ENCODE measurements around the gene SIGMAR1.

Gene SIGMAR1

DNA sequence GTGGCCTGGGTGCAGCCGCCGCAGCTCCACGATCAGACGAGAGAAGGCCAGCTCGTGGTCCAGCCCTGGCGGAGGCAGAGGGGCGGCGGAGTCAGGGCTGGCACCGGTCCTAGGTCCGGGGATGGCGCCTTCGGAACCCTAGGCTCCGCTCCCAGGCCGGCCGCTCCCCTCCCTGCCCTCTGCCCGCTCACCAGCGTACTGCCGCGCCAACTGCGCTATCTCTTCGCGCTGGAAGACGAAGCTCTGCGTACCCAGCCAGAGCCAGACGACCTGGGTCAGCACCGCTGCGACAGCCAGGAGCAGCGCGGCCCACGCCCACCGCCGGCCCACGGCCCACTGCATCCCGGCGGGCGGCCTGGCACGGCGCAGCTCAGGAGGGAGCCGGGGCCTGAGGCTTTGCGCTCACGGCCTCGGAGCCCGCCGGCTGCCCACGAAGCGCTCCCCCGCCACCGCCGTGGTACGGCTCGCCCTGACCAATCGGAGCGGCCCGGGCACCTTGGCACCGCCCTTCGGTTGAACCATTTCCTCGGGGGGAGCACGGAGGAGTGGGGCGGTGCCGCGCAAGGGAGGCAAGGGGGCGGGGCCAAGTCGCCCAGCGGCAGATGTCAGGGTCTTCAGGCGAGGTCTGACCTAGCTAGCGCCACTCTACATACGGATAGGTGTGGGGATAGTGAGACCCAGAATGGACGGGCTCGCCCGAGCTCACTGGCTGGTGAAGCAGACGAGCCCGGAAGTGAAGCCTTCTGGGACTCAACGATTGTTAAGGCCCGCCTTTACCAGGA, at the start of gene SIGMAR1:
SIGMAR1 (minus strand) TSS at position 432 of the 782 bp plus-strand sequence; CDS start at position 342, 90 bp downstream.
- peak; percentile 83 for DNase-seq (ENCODE audit: low read depth)

DNA sequence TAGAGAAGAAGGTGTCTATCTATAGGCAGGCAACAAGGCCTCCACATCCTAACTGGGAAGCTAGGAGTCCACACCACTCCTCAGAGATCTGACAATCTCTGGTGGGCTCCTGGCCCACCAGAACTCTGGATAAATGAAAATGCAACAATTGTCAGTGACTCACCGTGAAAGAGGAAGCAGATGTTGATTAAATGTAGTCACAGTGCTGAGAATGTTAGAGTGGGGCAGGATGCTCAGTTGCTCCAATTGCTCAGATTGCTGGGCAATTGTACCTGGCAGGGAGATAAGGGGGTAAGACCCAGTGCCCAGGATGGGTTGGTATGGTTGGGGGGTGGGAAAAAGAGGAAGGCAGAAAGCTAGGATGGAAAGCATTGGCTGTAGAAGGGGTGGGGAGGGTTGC, 49.1 kb upstream of the SIGMAR1 start:
- DNase-seq (ENCODE audit: low read depth), result no peak

DNA sequence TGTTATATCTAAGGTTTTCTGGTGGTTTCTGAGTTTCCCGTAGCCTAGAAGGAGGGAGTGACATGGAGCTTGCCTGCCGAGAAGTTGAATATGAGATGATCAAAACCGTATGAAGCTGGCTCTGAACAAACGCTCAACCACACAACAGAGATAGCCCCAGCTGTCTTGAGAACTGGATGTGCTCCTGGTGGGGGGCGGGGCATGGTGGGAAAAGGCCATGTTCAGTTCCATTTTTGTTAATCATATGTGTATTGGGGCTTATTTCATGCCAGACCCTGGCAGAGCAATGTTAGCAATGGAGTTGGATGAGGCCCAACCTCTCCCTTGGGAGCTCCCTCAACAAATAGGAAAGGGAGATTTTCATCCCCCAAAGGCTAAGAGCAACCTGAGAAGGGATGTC, 48.6 kb upstream of the SIGMAR1 start:
- DNase-seq (ENCODE audit: low read depth), result no peak

DNA sequence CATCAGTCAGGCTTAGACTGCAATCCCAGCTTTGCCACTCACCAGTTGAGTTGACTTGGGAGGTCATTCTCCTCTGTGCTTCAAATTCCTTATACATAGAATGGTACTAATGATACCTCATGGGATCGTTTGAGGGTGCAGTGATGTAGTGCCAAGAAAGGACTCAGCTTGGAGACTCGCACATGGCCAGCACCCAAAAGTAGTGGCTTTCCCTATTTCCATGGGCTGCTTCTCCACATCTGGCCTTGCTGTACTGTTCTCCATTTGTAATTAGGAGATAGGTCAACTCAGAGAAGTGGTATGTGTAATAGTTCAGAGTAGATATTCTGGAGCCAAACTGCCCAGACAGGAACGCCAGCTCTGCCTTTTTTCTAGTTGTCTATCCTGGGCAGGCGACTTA, 48.0 kb upstream of the SIGMAR1 start:
- no peak for DNase-seq (ENCODE audit: low read depth)

DNA sequence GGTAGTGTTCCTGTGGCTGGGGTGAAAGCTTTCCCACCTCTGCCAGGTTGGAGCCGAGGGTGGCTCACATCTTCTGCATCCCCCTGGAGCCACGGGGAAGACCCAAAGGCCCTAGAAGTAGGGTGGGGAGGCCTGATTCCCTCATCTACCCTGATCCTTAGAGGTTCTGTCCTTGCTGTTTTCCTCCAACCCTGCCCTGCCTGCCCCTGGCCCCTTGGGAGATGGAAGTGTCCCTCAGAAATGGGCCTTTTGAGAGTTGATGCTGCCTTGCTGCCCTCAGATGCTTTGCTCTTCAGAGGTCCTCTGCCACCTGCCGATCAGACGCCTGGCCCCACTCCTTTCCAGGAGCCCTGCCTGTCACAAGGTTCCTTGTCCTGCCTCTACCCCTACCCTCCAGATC, 47.2 kb upstream of the SIGMAR1 start:
- no peak for DNase-seq (ENCODE audit: low read depth)

DNA sequence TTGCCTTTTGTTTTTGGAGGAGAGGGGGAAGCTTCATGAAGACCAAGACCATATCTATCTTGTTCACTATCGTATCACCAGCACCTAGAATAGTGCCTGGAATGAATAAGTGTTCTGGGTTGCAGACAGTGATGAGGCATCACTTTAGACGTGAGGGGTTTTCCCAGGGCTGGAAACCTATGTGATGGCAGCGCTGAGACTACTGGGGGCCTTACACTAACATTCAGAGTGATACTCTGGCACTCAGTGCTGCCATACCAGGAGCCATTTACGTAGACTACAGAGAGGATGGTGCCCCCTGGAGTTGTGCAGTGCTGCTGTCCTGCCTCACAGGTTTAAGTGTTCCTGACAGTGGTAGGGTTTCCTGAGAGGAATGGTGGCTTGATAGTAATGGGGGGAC, 46.6 kb upstream of the SIGMAR1 start:
- DNase-seq (ENCODE audit: low read depth), result no peak

DNA sequence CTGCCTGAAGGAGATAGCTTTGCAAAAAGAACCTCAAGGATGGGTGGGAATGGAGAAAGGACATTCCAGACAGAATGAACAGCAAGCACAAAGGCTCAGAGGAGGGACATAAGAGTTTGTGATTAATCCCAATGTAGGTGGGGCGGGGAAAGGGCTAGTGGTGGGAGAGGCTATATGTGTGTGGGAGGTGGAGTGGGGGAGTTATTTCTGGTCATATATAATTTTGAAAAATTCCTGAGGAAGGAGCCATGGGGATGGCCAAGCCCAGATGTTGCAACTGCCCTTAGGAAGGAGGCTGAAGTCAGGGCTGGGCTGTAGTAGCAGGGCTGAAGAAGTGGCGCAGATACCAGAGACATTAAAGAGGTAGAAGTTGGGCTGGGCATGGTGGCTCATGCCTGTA, 38.3 kb upstream of the SIGMAR1 start:
- DNase-seq (ENCODE audit: low read depth), result no peak

DNA sequence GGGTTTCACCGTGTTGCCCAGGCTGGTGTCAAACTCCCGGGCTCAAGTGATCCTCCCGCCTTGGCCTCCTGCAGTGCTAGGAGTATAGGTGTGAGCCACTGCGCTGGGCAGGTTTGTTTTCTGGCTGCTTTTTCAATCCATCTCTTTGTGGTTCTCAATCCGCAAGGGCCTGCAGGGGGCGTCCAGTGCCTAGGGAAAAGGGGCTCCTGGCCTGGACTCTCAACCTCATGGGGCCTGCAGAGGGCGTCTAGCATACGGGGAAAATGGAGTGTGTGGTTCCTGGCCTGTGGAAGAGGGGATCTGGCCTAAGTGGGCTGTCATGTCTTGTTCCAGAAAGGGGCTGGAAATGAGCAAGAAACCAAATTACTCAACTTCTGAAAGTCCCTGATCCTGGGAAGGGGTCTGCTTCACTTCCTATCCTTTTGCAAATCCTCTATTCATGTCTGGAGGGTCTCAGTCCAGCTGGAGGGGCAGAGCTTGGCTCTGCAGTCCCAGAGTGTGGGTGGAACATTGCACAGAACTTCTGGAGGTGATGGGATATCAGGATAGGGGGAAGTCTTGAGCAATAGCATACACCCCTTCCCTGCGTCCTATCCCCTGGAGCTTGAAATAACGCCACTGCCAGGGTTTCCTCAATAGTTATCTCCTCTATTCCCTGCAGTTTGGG, 37.6 kb upstream of the SIGMAR1 start:
- DNase-seq (ENCODE audit: low read depth), result peak; percentile 36

DNA sequence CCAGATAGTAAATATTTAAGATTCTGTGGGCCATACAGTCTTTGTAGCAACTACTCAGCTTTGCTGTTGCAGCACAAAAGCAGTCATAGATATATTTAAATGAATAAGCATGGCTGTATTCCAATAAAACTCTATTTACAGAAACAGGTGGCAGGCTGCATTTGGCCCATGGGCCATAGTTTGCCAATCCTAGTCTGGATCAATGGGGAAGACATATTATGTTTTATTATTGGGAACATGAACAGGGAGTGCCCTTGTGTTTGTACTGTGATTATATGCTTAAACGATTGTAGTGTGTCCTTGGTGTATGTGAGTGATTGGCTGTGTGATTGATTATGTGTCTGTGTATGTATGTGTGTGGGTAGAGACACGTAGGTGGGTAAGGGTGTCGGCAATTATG, 36.9 kb upstream of the SIGMAR1 start:
- no peak for DNase-seq (ENCODE audit: low read depth)

DNA sequence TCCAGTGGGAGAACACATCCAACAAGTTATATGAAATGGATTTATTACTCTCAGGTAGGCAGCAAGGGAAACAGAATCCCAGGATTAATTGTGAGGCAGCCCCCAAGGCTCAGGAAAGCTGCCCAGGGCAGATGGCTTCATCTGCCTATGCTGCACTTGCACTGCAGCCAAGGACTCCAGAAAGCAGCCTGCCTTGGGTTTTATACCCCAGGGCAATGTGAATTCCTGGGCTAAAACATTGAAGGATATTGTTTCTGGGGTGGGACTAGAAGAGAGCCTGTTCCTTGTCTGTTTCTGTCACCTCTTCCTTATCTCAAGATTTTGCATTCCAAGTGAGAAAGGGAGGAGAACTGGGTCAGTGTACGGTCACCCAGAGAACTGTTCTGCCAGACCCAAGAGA, 33.7 kb upstream of the SIGMAR1 start:
- DNase-seq (ENCODE audit: low read depth), result no peak

DNA sequence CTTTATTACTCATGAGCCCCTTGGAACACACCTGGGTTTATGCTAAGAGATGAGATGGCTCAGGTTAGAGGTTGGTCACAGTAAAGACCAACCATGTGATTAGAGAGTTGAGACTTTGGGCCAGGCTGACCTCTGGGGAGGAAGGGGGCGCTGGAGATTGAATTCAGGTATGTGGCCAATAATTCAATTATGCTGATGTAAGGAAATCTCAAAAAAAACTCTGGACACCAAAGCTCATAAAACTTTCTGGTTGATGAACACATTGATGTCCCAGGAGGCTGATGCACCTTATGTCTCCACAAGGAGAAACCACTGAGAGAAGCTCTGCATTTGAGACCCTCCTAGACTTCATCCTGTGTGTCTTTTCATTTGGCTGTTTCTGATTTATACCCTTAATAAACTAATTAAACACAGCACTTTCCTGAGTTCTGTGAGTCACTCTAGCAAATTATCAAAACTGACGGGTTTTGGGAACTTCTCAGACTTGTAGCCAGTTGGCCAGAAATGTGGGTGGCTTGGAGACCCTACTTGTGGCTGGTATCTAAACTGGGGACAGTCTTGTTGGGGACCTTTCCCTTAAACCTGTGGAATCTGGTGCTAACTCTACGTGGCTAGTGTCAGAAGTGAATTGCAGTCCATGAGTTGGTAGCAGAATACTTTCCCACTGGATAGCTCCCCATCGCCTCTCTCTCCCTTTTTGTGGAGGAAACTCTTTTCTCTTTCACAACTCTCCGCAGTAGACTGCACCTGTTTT, 32.4 kb upstream of the SIGMAR1 start:
- DNase-seq (ENCODE audit: low read depth), result no peak

DNA sequence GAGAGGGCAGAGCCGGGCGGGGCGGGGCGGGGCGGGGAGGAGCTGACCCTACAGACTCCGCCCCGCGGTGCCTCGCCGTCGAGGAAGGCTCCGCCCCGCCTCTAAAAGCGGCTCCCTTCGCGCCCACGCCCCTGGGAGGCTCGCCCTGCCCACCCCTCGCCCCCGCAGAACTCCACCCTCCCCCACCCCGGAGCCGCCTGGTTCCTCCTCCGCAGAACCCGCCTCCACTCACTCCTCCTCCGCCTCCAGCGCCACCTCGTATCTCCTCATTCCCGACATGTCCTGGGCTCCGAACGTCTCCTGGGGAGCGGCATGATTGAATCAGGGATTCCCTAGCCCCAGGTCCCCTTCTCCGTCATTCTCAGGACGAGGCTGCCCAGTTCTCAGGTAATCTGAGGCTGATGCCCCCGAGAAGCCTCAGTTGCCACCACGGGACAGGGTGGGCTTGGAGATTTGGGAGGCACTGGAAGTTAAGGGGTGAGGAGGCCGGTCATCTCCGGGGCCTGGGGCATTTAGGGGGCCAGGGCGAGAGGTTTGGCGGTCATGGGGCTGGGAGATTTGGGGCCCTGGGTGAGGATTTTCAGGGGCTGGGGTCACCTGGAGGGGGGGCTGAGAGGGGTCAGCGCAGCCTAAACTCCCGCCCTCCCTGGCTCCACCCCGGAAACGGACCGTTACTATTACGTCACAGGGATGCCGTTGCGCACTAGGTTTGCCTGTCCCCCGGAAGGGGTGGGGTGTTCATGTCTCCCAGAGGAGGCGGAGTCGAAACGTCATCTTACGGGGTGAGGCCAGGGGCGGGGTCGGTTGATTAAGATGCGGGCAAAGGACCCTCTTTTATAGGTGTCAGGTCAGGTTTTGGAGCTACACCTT, 28.0 kb upstream of the SIGMAR1 start:
- DNase-seq (ENCODE audit: low read depth), result peak; percentile 71

DNA sequence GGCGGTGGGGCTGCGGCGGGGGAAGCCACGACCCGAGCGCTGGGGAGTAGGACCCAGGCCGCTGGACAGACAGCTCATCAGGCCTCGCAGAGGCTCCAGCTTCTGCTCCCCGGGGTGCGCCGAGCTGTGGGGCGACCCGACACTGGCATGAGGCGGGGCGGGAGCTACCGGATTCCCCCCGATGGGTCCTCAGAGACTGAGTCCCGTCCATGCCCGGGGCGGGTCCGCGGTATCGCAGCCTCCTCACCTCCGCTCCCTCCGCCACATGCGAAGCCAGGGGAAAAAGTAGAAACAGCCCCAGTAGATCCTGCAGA, 27.4 kb upstream of the SIGMAR1 start:
- DNase-seq (ENCODE audit: low read depth), result no peak

DNA sequence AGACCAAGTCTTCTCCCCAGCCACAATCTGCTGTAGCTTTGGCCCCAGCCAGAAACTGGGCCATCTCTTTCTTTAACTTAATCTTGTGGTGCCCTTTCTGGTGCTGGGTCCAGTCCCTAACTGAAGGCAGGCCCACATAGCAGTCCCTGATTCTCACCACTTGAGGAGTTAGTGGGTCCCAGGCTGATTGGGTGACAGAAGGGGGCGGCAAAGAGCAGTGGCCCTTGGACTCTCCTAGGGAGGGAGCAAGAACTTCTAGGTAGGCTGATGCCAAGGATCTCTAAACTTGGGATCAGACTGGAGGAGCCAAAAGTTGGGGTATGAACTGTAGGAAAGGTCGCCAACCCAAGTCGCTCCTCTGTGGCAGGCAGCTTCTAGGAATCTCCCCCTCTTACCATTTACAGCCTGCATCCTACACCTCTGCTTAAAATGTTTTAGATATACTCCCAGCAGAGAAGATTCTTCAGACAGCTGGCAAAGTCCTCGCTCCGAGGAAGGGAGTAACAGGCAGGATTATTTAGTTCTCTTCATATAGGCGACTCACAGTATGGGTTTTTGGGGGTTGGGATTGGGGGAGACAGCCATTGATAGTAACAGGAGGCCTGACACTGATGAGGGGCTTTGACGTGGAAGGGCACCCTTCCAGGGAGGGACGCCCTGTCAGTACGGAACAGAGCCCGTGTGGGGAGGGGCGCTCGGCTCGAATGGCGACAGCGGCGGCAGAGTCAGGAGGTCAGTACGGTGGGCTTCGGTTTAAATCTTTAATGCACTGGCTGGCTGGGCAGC, 26.9 kb upstream of the SIGMAR1 start:
- peak; percentile 59 for DNase-seq (ENCODE audit: low read depth)

DNA sequence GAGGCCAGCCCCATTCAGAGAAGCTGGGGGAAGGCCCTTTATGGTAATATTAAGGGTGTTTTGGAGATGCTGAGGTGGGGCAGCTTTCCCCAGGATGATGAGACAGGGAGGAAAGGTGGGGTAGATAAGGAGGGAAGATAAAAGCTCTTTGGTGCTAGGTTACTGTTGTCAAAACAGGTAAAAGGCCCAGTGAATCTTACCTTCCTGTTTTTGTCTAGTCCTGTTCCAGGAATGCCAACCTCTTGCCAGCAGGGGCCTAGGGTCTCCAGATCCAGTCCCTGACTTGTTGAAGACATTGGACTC, 25.7 kb upstream of the SIGMAR1 start:
- no peak for DNase-seq (ENCODE audit: low read depth)

DNA sequence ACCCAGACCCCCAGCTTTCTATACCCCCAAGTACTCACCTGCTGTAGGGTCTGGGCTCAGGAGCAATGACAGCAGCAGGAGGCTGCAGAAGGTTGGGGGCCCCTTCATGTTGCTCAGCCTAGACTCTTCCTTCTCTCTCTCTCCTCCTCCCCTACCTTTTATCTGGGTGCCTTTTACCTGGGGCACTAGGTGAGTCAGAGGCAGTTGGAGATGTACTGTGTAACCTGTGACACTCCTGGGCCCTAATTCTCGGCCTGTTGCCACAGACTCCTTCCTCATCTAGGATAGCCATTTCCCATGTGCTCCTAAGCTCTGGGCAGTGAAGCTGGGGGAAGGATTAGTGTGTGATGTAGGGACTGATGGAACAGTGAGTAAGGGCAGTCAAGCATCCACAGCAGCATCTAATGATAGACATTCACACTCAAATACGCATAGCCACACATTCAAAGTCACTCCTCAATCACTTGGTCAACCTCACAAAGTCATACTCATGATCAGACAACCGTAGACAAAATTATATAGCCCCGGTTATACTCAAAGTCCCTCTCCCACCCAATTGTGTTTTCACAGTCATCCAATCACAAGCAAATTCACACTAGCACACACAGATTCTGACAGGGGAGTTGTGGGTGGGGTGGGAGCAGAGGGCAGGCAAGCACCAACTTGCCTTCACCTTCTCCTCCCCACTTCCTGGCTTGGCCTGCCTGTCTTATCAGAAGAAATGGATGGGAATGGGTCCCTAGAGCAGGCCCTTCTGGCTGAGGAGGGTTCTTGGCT, 25.1 kb upstream of the SIGMAR1 start, which contains the start of gene CCL27:
CCL27 (minus strand) TSS at position 132 of the 777 bp plus-strand sequence; CDS start at position 108, 24 bp downstream.
- no peak for DNase-seq (ENCODE audit: low read depth)

DNA sequence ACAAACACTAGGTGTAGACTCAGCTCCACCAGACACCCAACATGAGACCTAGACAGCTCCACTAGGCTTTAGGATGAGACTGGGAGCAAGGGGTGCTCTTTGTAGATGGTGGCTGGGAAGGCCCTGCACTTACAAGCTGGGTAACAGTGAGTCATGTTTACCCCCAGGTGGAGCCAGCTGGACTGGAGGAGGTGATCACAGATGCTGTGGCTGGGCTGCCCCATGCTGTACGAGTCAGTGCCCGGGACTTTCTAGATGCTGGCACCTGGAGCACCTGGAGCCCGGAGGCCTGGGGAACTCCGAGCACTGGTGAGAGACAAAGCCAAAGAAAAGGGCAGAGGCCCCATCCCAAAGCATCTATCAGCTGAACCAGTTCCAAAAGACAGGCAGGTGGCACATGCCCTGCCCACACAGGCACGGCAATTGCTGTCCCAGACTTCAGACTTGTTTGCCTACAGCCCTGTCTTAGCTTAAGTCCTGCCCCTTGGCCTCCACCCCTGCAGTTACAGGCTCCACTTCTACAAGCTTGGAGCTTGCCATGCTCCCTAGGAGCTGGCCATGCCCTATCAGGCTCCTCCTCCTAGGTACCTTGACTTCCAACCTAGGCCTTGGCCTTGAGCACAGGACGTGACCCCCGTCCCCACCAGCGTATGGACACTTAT, 22.1 kb upstream of the SIGMAR1 start:
- DNase-seq (ENCODE audit: low read depth), result no peak

DNA sequence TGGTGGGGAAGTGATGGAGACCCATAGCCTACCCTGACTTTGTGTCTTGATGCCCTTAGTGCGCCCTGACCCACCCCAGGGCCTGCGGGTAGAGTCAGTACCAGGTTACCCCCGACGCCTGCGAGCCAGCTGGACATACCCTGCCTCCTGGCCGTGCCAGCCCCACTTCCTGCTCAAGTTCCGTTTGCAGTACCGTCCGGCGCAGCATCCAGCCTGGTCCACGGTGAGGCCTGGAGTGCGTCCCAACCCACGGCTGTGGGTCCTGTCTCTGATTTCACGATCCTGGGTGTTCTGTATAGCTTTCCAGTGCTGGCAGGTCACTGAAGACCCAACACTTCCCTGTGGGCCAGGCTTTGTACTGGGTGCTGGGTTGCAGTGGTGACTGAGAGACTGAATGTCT, 20.9 kb upstream of the SIGMAR1 start:
- DNase-seq (ENCODE audit: low read depth), result no peak

DNA sequence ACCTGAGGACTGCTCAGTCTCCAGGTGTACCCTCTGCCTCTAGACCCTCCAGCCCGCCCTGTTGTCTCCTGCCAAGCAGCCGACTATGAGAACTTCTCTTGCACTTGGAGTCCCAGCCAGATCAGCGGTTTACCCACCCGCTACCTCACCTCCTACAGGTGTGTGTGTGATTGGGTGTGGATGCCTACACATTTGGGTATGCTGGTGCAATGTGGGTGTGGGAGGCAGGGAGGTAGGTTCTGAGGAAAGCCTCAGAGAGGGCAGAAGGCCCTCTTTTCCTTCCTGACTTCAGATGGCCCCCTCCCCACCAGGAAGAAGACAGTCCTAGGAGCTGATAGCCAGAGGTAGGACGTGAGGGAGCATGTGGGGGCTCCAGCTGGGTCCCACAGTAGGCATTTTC, 19.4 kb upstream of the SIGMAR1 start:
- no peak for DNase-seq (ENCODE audit: low read depth)

DNA sequence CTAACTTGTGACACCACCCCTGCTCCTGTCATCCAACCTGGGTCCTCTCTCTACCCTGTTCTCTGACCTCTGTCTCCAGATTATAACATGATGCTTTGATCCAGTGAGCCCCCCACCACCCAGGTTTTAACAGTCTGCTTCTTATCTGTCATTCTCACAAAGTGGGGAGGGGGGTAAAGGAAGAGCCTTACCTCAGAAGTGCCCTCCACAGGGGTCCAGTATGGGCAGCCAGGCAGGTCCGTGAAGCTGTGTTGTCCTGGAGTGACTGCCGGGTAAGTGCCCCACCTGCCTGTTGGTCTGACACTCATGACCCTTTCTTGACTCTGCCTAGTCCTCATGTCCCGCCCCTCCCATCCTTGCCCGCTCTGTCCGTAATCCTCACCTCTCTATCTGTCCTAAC, 17.8 kb upstream of the SIGMAR1 start:
- no peak for DNase-seq (ENCODE audit: low read depth)

Data from stimulated activated CD8-positive, alpha-beta memory T cell treated with anti-CD3 and anti-CD28 coated beads, Interleukin-7, amount 100 ng/mL, for 24 hours (primary cell).